ENCODE results near the gene MAGEB10. TPM values are rescaled to one million over a fixed set of nuclear protein-coding genes. Genes with fewer than 3 reads are reported as not detected.

Gene MAGEB10, protein sequence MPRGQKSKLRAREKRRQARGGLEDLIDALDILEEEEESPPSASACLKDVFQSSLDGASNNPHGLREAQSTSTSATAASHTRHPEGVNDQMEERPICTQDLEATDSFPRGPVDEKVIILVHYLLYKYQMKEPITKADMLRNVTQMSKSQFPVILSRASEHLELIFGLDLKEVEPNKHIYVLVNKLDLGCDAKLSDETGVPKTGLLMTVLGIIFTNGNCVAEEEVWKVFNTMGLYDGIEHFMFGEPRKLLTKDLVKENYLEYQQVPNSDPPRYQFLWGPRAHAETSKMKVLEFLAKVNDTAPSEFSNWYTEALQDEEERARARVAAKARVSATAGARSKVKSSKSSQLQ
- total RNA-seq (not detected), total RNA-seq (0 to 0.07 (median 0) reads per million in 172 experiments)
- polyA plus RNA-seq (2013, experiment 1 of 2) = not detected
- not detected for polyA plus RNA-seq (2013, experiment 2 of 2)

DNA sequence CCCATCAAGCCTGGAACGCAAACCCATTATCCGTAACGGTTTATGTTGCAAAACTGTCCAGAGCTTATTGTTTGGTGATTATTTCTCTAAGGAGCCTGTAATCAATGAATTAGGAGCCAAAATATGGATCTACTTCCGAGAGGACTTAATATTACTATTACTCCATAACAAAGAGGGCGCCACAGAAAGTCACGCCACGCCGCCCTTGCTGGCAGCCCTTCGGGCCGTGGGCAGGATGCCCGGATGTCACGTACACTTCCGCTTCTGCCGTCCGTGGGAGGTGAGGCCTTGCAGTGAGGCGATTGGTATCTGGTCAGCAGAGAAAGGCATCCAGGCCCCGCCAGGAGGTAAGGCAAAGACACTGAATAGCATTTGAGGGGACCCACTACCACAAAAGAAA is at the start of gene MAGEB10:
TSS of gene MAGEB10 (plus strand) at position 301 of the 400 bp plus-strand sequence. CDS start 13,317 bp downstream, outside the sequence.
- no peaks in the 10 kb centered on the region for H3K4me1 ChIP-seq (ENCODE audit: insufficient read depth, low read length)
- H3K9me3 ChIP-seq (ENCODE audit: control insufficient read depth in 1 of 2, insufficient read depth in 1 of 2, low read length in 2 of 2) = peaks cover 0 to 18% of the 10 kb centered on the region in 2 experiments
- ChIA-PET POLR2A (no interaction called here), CTCF (no interaction called here)
- no peak for DNase-seq
- no peaks in the 10 kb centered on the region for H3K27me3 ChIP-seq (ENCODE audit: control insufficient read depth in 1 of 2, insufficient read depth in 2 of 2, low read length in 2 of 2)
- no peaks in the 10 kb centered on the region for H3K36me3 Mint-ChIP-seq (ENCODE audit: low read depth)
- H3K4me3 Mint-ChIP-seq = no peak within 1 kb of the TSS
- H3K9me3 Mint-ChIP-seq = no peaks in the 10 kb centered on the region
- no peak within 1 kb of the TSS for H3K27ac ChIP-seq (ENCODE audit: low read depth in 1 of 2, low read length in 2 of 2)
- no peak for ATAC-seq (ENCODE audit: poor library complexity)
- no peaks in the 10 kb centered on the region for H3K4me1 Mint-ChIP-seq (ENCODE audit: low read depth)
- intact Hi-C loops (cut with DNase I, micrococcal nuclease) = no loop called here
- no peak within 1 kb of the TSS for H3K27ac Mint-ChIP-seq
- no peak within 1 kb of the TSS for H3K4me3 ChIP-seq (ENCODE audit: low read length)
- TF ChIP-seq, protein P1, sequence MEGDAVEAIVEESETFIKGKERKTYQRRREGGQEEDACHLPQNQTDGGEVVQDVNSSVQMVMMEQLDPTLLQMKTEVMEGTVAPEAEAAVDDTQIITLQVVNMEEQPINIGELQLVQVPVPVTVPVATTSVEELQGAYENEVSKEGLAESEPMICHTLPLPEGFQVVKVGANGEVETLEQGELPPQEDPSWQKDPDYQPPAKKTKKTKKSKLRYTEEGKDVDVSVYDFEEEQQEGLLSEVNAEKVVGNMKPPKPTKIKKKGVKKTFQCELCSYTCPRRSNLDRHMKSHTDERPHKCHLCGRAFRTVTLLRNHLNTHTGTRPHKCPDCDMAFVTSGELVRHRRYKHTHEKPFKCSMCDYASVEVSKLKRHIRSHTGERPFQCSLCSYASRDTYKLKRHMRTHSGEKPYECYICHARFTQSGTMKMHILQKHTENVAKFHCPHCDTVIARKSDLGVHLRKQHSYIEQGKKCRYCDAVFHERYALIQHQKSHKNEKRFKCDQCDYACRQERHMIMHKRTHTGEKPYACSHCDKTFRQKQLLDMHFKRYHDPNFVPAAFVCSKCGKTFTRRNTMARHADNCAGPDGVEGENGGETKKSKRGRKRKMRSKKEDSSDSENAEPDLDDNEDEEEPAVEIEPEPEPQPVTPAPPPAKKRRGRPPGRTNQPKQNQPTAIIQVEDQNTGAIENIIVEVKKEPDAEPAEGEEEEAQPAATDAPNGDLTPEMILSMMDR (IDR thresholded peaks at IDR 0.05) = no peak
- H3K27me3 Mint-ChIP-seq = no peaks in the 10 kb centered on the region
- H3K36me3 ChIP-seq (ENCODE audit: insufficient read depth, low read length) = no peaks in the 10 kb centered on the region

- no peak overlapping the region for H3K27ac Mint-ChIP-seq
- peaks cover 5% of the 10 kb centered on the region for H3K9me3 Mint-ChIP-seq
- no peak overlapping the region for H3K4me3 Mint-ChIP-seq
- Histone ChIP-seq H3K4me1 (ENCODE audit: insufficient read depth, low read length) (no peaks in the 10 kb centered on the region), H3K27me3 (ENCODE audit: control insufficient read depth in 1 of 2, insufficient read depth in 2 of 2, low read length in 2 of 2) (no peaks in the 10 kb centered on the region), H3K9me3 (ENCODE audit: control insufficient read depth in 1 of 2, insufficient read depth in 1 of 2, low read length in 2 of 2) (no peaks in the 10 kb centered on the region), H3K27ac (ENCODE audit: low read depth in 1 of 2, low read length in 2 of 2) (no peak overlapping the region), H3K36me3 (ENCODE audit: insufficient read depth, low read length) (no peaks in the 10 kb centered on the region), H3K4me3 (ENCODE audit: low read length) (no peak overlapping the region)
- ChIA-PET CTCF (no interaction called here), POLR2A (no interaction called here)
- no peaks in the 10 kb centered on the region for H3K4me1 Mint-ChIP-seq (ENCODE audit: low read depth)
- TF ChIP-seq, protein P1 (IDR thresholded peaks at IDR 0.05) = no peak
- no peak for ATAC-seq (ENCODE audit: poor library complexity)
- intact Hi-C loops (cut with DNase I, micrococcal nuclease) = no loop called here
- DNase-seq = no peak
- no peaks in the 10 kb centered on the region for H3K36me3 Mint-ChIP-seq (ENCODE audit: low read depth)
- no peaks in the 10 kb centered on the region for H3K27me3 Mint-ChIP-seq
These were observed 42.1 kb upstream of the MAGEB10 start for GRCh38 chrX:27765718-27766117.

DNA sequence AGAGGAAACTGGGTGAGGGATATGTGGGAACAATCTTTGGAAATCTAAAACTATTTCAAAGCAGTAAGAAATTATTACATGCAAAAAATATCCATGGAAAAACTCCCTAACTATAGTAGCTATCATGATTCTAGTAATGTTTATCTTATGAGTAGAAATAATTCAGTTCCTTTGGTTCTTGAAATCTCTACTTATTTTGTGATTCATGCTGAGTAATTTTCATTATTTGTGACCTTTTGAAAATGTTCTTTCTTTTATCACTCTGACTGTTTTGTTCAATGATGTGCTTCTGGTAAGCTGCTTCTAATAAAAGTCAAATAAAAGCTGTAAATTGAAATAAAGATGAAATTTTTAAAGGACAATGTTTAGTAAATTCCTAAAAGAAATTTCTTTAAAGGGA is 40.4 kb upstream of the MAGEB10 start:
- H3K27me3 Mint-ChIP-seq = no peaks in the 10 kb centered on the region
- H3K9me3 Mint-ChIP-seq = peaks cover 8% of the 10 kb centered on the region
- TF ChIP-seq, protein P1 (IDR thresholded peaks at IDR 0.05) = no peak
- no peaks in the 10 kb centered on the region for H3K36me3 Mint-ChIP-seq (ENCODE audit: low read depth)
- ATAC-seq (ENCODE audit: poor library complexity) (no peak), DNase-seq (no peak)
- no peaks in the 10 kb centered on the region for H3K27me3 ChIP-seq (ENCODE audit: control insufficient read depth in 1 of 2, insufficient read depth in 2 of 2, low read length in 2 of 2)
- intact Hi-C loops (cut with DNase I, micrococcal nuclease) = no loop called here
- H3K4me3 Mint-ChIP-seq = no peak overlapping the region
- no peak overlapping the region for H3K27ac ChIP-seq (ENCODE audit: low read depth in 1 of 2, low read length in 2 of 2)
- POLR2A ChIA-PET = no interaction called here
- no peaks in the 10 kb centered on the region for H3K9me3 ChIP-seq (ENCODE audit: control insufficient read depth in 1 of 2, insufficient read depth in 1 of 2, low read length in 2 of 2)
- CTCF ChIA-PET = no interaction called here
- no peak overlapping the region for H3K27ac Mint-ChIP-seq
- H3K36me3 ChIP-seq (ENCODE audit: insufficient read depth, low read length) = no peaks in the 10 kb centered on the region
- H3K4me3 ChIP-seq (ENCODE audit: low read length) = no peak overlapping the region
- no peaks in the 10 kb centered on the region for H3K4me1 Mint-ChIP-seq (ENCODE audit: low read depth)
- no peaks in the 10 kb centered on the region for H3K4me1 ChIP-seq (ENCODE audit: insufficient read depth, low read length)
